ENCODE measurements around the gene HEBP1. TPM values are rescaled to one million over a fixed set of nuclear protein-coding genes. Genes with fewer than 3 reads are reported as not detected.

The HEBP1 gene
- total RNA-seq, 4 donors from 2014 or later, result 65.4 to 80.1 (median 71.7) TPM

Small RNAs within 50 kb of the gene (small RNA-seq; reads per million reads assigned to genes)
- not detected for gene RF00604

Other genes with a start within 250 kb of the HEBP1 start
- 100 to 1,000 TPM in 3 of 4 donors, 10 to 100 TPM in 1; 57.3 to 281 (median 206) TPM for gene APOLD1, start 214.6 kb downstream of the HEBP1 start, total RNA-seq
- 10 to 100 TPM; 32.6 to 70.9 (median 36.5) TPM for gene DDX47, start 186.9 kb downstream of the HEBP1 start, total RNA-seq
- 10 to 100 TPM in 1 of 4 donors, 1 to 10 TPM in 3; 2.7 to 15.7 (median 5.2) TPM for gene GPRC5A, start 108.7 kb downstream of the HEBP1 start, total RNA-seq
- gene GPRC5D, start 48.1 kb downstream of the HEBP1 start, total RNA-seq, result 1 to 10 TPM in 1 of 4 donors, not detected in 3; 1.8 TPM
- 1 to 10 TPM; 5.2 to 6.4 (median 5.7) TPM for gene FAM234B, start 44.1 kb upstream of the HEBP1 start, total RNA-seq
- not detected for gene GSG1, start 103.4 kb upstream of the HEBP1 start, total RNA-seq
- gene EMP1, start 196.5 kb upstream of the HEBP1 start, total RNA-seq, result 100 to 1,000 TPM; 583 to 987 (median 676) TPM

All from subcutaneous adipose tissue (tissue), 4 donors.